NCI-H2171 (cell line): ENCODE data around the gene POMGNT2.

Experiments
- DNase-seq: peaks from one replicate; lab custom pipeline; 2025; lab: John Stamatoyannopoulos, UW

The POMGNT2 gene

GRCh38 chr3:43043793-43044192 lies 62.1 kb downstream of the POMGNT2 start:
- DNase-seq = no peak

GRCh38 chr3:43043071-43043766 lies 62.7 kb downstream of the POMGNT2 start:
- DNase-seq = no peak

GRCh38 chr3:43041517-43041916 lies 64.4 kb downstream of the POMGNT2 start:
- no peak for DNase-seq

- DNase-seq = no peak
Measured at GRCh38 chr3:43038010-43038409, 67.9 kb downstream of the POMGNT2 start.

- no peak for DNase-seq
Measured at GRCh38 chr3:43036621-43037423, 69.1 kb downstream of the POMGNT2 start.

- no peak for DNase-seq
Measured at GRCh38 chr3:43035801-43036365, 70.0 kb downstream of the POMGNT2 start.

GRCh38 chr3:43034911-43035310 lies 71.0 kb downstream of the POMGNT2 start:
- DNase-seq = no peak

- DNase-seq = no peak
Measured at GRCh38 chr3:43034200-43034599, 71.7 kb downstream of the POMGNT2 start.

- DNase-seq = no peak
Measured at GRCh38 chr3:43032646-43033628, 72.9 kb downstream of the POMGNT2 start.

GRCh38 chr3:43031889-43032545 lies 73.9 kb downstream of the POMGNT2 start:
- no peak for DNase-seq

- DNase-seq = no peak
Measured at GRCh38 chr3:43031485-43031884, 74.4 kb downstream of the POMGNT2 start.

GRCh38 chr3:43030162-43030935 lies 75.5 kb downstream of the POMGNT2 start:
- DNase-seq = no peak
